ENCODE measurements around the gene TMEM132E.

TMEM132E gene

DNA sequence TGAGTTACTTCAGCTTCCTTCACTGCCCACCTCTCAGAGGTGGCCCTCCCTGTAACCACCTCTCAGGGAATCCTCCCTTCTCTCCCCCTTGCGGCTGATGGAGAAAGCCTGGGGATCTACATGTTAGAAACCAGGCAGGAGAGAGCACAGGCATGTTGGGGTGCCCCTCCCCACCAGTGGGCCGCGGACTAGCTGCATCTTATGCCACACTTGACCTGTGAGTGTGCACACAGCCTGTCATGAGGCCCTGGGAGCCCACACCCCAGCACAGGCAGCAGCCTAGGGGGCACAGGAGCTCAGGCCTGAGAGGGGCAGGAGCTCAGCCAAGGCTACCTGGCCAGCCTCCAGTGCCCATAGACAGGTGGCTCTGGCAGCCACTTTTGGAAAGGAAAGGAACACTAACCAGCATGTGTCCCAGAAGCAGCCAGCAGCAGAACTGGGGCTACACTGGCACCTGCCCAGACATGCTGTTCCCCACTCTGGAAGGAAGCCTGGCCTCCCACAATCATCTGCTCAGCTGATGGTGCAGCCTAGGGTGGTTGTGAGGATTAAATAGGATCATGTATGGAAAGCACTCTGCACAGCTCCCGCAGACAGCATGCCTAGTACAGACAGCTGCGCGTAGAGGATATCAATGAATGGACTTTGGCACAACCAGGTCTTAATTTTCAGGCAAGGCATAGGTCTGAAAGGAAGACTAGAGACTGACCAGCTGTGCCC lies 60.5 kb downstream of the TMEM132E start:
- TF ChIP-seq ZC3H10 (CRISPR knock-in tag; IDR thresholded peaks at IDR 0.05) (no peak), ISL1 (CRISPR knock-in tag; IDR thresholded peaks at IDR 0.05) (no peak), ZNF8 (CRISPR knock-in tag; IDR thresholded peaks at IDR 0.05) (no peak), ZFP3 (CRISPR knock-in tag; IDR thresholded peaks at IDR 0.05) (no peak), RARB (CRISPR knock-in tag; IDR thresholded peaks at IDR 0.05) (no peak), SNAI2 (CRISPR knock-in tag; IDR thresholded peaks at IDR 0.05) (no peak), OSR1 (CRISPR knock-in tag; IDR thresholded peaks at IDR 0.05) (no peak), PPARA (CRISPR knock-in tag; IDR thresholded peaks at IDR 0.05; ENCODE audit: borderline replicate concordance) (no peak), TOX (CRISPR knock-in tag; IDR thresholded peaks at IDR 0.05; ENCODE audit: borderline replicate concordance) (no peak), BACH2 (CRISPR knock-in tag; IDR thresholded peaks at IDR 0.05; ENCODE audit: borderline replicate concordance) (no peak)
- TF ChIP-seq, protein P1, sequence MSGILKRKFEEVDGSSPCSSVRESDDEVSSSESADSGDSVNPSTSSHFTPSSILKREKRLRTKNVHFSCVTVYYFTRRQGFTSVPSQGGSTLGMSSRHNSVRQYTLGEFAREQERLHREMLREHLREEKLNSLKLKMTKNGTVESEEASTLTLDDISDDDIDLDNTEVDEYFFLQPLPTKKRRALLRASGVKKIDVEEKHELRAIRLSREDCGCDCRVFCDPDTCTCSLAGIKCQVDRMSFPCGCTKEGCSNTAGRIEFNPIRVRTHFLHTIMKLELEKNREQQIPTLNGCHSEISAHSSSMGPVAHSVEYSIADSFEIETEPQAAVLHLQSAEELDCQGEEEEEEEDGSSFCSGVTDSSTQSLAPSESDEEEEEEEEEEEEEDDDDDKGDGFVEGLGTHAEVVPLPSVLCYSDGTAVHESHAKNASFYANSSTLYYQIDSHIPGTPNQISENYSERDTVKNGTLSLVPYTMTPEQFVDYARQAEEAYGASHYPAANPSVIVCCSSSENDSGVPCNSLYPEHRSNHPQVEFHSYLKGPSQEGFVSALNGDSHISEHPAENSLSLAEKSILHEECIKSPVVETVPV (CRISPR knock-in tag; IDR thresholded peaks at IDR 0.05) = no peak
- TF ChIP-seq, protein P2, sequence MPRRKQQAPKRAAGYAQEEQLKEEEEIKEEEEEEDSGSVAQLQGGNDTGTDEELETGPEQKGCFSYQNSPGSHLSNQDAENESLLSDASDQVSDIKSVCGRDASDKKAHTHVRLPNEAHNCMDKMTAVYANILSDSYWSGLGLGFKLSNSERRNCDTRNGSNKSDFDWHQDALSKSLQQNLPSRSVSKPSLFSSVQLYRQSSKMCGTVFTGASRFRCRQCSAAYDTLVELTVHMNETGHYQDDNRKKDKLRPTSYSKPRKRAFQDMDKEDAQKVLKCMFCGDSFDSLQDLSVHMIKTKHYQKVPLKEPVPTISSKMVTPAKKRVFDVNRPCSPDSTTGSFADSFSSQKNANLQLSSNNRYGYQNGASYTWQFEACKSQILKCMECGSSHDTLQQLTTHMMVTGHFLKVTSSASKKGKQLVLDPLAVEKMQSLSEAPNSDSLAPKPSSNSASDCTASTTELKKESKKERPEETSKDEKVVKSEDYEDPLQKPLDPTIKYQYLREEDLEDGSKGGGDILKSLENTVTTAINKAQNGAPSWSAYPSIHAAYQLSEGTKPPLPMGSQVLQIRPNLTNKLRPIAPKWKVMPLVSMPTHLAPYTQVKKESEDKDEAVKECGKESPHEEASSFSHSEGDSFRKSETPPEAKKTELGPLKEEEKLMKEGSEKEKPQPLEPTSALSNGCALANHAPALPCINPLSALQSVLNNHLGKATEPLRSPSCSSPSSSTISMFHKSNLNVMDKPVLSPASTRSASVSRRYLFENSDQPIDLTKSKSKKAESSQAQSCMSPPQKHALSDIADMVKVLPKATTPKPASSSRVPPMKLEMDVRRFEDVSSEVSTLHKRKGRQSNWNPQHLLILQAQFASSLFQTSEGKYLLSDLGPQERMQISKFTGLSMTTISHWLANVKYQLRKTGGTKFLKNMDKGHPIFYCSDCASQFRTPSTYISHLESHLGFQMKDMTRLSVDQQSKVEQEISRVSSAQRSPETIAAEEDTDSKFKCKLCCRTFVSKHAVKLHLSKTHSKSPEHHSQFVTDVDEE (CRISPR knock-in tag; IDR thresholded peaks at IDR 0.05) = no peak
- TF ChIP-seq, protein P3, sequence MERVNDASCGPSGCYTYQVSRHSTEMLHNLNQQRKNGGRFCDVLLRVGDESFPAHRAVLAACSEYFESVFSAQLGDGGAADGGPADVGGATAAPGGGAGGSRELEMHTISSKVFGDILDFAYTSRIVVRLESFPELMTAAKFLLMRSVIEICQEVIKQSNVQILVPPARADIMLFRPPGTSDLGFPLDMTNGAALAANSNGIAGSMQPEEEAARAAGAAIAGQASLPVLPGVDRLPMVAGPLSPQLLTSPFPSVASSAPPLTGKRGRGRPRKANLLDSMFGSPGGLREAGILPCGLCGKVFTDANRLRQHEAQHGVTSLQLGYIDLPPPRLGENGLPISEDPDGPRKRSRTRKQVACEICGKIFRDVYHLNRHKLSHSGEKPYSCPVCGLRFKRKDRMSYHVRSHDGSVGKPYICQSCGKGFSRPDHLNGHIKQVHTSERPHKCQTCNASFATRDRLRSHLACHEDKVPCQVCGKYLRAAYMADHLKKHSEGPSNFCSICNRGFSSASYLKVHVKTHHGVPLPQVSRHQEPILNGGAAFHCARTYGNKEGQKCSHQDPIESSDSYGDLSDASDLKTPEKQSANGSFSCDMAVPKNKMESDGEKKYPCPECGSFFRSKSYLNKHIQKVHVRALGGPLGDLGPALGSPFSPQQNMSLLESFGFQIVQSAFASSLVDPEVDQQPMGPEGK (CRISPR knock-in tag; IDR thresholded peaks at IDR 0.05; ENCODE audit: borderline replicate concordance) = no peak
- TF ChIP-seq, protein P4, sequence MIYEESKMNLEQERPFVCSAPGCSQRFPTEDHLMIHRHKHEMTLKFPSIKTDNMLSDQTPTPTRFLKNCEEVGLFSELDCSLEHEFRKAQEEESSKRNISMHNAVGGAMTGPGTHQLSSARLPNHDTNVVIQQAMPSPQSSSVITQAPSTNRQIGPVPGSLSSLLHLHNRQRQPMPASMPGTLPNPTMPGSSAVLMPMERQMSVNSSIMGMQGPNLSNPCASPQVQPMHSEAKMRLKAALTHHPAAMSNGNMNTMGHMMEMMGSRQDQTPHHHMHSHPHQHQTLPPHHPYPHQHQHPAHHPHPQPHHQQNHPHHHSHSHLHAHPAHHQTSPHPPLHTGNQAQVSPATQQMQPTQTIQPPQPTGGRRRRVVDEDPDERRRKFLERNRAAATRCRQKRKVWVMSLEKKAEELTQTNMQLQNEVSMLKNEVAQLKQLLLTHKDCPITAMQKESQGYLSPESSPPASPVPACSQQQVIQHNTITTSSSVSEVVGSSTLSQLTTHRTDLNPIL (CRISPR knock-in tag; IDR thresholded peaks at IDR 0.05; ENCODE audit: low read depth) = no peak

DNA sequence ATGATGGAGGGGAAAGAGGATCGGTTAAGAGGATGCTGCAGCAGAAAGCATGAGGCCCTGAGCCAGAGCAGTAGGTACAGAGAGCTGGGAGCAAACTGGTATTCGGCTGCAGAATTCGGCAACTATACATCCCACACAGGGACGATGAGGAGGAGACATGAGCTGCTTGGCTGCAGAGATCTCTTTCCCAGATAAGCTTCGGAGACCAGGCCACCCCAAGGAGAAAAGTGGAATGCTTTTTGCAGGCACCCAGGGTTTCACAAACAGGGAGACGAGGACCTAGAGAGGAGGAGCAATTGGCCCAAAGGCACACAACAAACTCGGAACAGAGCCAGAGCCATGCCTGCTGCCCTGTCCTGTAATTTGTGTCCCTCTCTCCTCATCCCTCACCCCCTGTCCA lies 62.0 kb downstream of the TMEM132E start:
- TF ChIP-seq ARNTL (CRISPR knock-in tag; IDR thresholded peaks at IDR 0.05; ENCODE audit: borderline replicate concordance, low read depth) (no peak), ZC3H10 (CRISPR knock-in tag; IDR thresholded peaks at IDR 0.05) (no peak), ISL1 (CRISPR knock-in tag; IDR thresholded peaks at IDR 0.05) (no peak), PPARA (CRISPR knock-in tag; IDR thresholded peaks at IDR 0.05; ENCODE audit: borderline replicate concordance) (no peak), TOX (CRISPR knock-in tag; IDR thresholded peaks at IDR 0.05; ENCODE audit: borderline replicate concordance) (no peak), ZNF565 (CRISPR knock-in tag; conservative IDR thresholded peaks at IDR 0.05; ENCODE audit: low read depth) (no peak), ZFP30 (CRISPR knock-in tag; IDR thresholded peaks at IDR 0.05) (no peak), TCF4 (CRISPR knock-in tag; IDR thresholded peaks at IDR 0.05; ENCODE audit: borderline replicate concordance) (no peak), ZFP3 (CRISPR knock-in tag; IDR thresholded peaks at IDR 0.05) (no peak), OSR1 (CRISPR knock-in tag; IDR thresholded peaks at IDR 0.05) (no peak), ESRRG (CRISPR knock-in tag; IDR thresholded peaks at IDR 0.05) (no peak), ZNF8 (CRISPR knock-in tag; IDR thresholded peaks at IDR 0.05) (no peak), ZNF70 (CRISPR knock-in tag; IDR thresholded peaks at IDR 0.05) (no peak)
- TF ChIP-seq, protein P3 (CRISPR knock-in tag; IDR thresholded peaks at IDR 0.05; ENCODE audit: borderline replicate concordance) = no peak
- TF ChIP-seq, protein P4 (CRISPR knock-in tag; IDR thresholded peaks at IDR 0.05; ENCODE audit: low read depth) = no peak
- TF ChIP-seq, protein P5, sequence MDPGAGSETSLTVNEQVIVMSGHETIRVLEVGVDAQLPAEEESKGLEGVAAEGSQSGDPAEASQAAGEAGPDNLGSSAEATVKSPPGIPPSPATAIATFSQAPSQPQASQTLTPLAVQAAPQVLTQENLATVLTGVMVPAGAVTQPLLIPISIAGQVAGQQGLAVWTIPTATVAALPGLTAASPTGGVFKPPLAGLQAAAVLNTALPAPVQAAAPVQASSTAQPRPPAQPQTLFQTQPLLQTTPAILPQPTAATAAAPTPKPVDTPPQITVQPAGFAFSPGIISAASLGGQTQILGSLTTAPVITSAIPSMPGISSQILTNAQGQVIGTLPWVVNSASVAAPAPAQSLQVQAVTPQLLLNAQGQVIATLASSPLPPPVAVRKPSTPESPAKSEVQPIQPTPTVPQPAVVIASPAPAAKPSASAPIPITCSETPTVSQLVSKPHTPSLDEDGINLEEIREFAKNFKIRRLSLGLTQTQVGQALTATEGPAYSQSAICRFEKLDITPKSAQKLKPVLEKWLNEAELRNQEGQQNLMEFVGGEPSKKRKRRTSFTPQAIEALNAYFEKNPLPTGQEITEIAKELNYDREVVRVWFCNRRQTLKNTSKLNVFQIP (CRISPR knock-in tag; IDR thresholded peaks at IDR 0.05; ENCODE audit: borderline replicate concordance, low read depth) = no peak
- TF ChIP-seq, protein P1 (CRISPR knock-in tag; IDR thresholded peaks at IDR 0.05) = no peak
- ATAC-seq = no peak

More for the DNA sequence above, 60.5 kb downstream of the TMEM132E start:
- no peak for ATAC-seq

Data from SK-N-SH treated with all-trans-retinoic acid at 6 μM for 48 hours (cell line).